GF-D8 (cell line): ENCODE measurements around the gene APMAP.

Source experiments
- DNase-seq: peaks from one replicate; lab custom pipeline; 2025; lab: John Stamatoyannopoulos, UW

Gene APMAP, protein sequence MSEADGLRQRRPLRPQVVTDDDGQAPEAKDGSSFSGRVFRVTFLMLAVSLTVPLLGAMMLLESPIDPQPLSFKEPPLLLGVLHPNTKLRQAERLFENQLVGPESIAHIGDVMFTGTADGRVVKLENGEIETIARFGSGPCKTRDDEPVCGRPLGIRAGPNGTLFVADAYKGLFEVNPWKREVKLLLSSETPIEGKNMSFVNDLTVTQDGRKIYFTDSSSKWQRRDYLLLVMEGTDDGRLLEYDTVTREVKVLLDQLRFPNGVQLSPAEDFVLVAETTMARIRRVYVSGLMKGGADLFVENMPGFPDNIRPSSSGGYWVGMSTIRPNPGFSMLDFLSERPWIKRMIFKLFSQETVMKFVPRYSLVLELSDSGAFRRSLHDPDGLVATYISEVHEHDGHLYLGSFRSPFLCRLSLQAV

DNA sequence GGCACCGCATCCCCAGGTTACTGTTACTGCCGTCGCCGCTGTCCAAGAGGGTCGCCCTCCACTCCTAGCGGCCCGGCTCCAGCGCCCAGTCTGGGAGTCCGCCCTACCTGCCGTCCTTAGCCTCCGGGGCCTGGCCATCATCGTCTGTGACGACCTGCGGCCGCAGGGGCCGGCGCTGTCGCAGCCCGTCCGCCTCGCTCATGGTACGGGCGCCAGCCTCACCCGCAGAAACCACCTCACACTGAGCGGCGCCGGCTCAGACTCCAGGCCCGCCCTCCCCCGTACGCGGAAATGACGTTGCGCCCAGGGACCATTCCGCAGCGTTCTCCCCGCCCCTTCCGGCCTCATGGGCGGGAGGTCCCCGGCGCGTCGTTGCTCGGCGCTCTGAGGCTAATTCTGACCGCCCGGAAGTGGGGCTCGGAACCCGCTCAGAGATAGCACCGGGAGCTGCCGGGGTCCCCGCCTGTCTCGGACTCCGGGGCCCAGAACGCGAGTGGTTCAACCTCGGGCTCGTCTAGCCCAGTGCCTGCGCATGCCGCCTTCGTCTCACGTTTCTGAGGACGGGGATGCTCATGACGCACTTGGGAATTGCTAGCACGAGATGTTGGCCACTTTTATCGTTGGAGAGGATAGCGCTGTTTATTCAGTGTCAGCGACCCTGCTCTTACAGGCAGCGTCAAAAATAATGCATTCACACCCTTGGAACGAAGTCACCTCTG lies at the start of gene APMAP:
TSS of gene APMAP (minus strand) at position 265 of the 719 bp plus-strand sequence. CDS start at position 202, 63 bp downstream.
- peak; percentile 74 for DNase-seq

DNA sequence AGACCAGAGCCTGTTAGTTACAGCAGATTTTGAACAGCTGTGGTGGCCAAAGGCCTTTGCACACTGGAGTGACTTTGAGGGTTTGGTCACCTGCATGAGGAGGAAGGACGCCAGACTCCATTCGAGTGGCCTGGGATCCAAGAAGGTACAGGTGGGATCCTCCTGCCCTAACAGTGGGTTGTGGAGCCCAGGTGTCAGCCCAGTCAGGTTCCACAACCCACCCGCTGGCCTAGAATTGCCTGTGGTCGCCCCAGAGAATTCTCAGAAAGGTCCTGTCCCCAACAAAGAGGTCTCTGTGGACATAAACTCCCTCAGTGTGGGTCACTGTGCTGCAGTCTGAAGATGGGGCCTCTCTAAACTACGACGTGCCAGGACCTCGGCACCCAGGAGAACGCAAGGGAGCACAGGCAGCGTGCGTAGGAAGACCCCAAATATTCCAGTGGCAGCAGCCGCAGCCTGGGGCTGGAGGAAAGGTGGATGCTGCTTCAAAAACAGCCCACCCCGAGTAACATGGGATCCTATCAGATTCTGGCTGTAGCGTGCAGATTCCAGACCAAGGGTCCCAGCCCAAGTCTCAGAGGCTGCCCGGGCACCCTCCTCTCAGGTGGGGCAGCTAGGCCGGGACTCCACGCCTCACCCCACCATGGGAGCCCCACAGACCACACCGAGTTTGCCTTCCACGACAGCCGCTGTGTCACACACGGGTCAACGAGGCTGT lies 49.4 kb upstream of the APMAP start:
- DNase-seq, result no peak

- DNase-seq, result no peak
These were observed 47.9 kb upstream of the APMAP start for GRCh38 chr20:25040438-25040831.

DNA sequence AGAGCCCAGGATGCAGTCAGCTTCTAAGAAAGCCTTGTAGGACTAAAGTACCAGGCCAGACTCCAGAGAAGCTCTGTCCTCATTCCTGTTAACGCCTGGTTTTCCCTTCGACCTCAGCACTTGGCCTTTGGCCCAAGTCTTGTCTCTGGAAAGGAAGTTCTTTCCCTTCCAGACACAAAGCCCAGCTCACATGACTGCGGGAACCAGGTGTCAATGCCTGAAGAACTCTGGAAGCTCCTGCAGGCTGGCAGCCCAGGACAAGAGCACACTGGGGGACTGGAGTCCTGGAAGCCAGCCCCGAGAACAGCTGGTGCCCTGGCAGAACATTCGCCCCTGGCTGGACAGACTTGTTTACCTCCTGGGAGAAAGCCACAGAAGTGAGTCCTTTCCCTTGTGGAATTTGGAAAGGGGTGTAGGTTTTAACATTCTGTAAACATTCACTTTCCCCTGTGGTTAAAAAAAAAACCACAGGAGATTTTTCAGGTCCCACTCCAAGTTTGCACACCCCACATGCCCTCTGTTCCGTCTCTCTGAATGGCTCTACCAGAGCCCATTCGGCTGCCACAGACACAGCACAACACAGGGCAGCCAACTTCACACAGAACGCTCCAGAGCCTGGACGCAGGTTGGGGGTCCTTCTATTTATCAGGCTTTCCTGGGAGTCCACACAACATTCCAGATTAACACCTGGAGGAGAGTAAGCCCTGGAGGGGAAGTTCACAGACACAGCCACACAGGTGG lies 47.3 kb upstream of the APMAP start:
- DNase-seq, result no peak

DNA sequence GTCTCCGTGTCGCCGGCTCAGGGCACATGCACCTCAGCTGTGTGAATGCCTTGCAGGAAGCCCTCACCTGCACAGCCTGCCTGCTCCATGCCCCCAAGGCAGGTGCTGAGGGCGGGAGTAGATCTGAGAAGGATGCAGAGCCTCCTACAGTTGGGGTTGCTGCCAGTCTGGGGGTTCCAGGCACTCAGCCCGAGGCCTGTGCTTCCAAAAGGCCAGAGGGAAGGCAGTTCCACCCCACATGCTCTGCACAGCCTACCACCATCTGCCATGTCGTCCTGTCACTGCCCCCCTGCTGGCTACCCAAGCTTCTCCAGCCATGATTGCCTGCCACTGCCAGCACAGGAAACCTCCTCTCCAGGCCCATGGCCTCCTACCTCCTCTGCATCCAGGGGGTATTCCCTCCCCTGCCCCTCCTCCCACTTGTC lies 46.1 kb upstream of the APMAP start:
- DNase-seq, result no peak

DNA sequence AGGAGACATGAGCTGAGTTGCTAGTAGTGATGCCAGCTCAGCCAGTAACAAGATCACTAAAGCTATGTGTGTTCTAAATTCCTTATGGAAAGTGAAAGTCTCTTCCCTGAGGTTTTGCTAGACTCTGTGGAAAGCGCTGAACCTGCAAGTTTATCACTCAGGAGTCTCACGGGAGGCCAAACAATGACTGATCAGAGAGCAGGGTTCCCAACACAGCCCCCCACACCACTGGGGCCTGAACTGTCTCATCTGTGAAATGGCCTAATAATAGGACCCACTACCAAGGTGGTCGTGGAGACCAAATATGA lies 45.5 kb upstream of the APMAP start:
- DNase-seq, result no peak

GRCh38 chr20:25037288-25038102 lies 44.9 kb upstream of the APMAP start:
- DNase-seq, result no peak

DNA sequence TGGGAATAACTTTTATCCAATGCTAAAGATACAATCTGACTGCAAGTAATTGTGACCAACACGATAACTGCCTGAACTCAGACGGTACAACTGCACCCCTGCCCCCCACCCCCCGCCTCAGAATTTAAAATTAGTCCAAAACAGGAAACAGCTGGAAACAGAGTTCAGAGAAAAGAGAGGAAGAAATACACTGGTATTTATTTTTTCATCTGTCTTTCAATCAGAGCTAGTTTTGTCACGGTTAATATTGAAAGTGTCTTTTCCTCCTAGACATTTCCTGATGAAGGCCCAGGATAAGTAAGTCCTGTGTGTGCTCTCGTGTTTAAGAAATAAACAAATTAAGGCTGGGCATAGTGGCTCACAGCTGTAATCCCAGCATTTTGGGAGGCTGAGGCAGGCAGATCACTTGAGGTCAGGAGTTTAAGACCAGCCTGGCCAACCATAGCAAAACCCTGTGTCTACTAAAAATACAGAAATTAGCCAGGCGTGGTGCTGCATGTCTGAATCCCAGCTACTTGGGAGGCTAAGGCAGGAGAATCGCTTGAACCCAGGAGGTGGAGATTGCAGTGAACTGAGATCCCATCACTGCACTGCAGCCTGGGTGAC lies 43.9 kb upstream of the APMAP start:
- no peak for DNase-seq

- no peak for DNase-seq
These were observed 43.4 kb upstream of the APMAP start for GRCh38 chr20:25035921-25036320.

GRCh38 chr20:25033924-25034300 lies 41.4 kb upstream of the APMAP start:
- DNase-seq, result no peak

DNA sequence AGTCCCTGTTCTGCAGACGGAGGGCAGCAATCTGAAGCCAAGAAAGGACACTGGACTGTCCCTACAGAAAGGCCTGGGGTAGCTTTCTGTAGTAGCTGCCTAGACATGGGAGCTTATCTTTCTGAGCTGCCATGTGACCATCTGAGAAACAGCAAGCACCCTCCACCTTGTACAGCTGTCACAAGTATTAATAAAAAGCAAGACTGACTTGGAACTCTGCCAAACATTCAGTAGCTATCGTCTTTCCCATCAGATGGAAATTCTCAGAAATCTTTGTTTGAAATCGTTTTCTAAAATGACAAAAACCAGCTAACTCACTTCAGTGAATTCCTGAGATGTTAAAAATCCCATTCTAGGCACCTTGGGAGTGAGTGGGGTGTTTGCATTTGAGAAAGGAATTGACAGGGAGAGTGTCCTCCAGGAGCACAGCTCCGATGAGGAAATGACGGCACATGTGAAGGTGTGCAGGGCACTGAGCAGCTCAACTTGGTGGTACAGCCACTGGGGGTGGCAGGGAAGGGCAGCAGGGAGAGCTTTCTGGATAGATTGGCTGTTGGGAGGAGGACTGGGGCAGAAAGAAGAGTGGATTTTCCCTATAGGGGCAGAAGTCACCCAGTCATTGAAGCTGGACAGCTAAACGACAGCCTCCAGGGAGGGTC lies 40.8 kb upstream of the APMAP start:
- DNase-seq, result no peak

DNA sequence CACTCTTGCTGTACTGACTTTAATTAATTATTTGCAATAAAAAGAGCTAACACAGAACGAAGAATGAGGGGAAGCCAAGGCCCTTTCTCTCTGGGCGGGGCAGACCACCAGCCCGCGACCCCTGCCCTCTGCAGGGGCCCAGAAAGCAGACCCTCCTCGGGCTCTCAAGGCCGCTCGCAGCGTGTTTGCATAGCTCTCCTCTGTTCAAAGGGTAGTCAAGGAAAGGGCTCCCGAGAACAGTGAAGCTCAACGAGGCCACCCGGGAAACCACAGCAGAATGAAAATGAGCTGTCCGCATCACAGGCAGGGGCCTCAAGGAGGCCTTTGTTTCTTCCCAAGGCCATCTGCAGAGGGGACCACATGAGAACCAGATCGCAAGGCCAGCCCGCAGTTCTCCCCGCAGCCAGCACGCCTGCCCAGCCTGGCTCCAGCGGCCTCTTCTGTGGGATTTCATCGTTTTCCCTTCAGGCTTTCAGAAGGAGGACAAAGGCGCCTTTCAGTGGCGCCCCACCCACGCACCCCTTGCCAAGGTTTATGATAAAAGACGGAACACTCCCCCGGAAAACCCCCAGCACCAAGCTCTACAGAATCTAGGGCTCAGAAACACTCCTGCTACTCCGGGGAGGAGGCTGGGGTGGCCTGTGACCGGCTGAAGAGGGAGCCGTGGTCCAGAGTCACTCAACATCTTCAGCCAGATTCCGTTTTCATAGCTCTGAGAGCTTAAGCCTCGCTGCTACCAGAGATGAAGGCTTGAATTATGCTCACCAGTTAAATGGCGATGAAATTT lies 40.1 kb upstream of the APMAP start:
- no peak for DNase-seq

DNA sequence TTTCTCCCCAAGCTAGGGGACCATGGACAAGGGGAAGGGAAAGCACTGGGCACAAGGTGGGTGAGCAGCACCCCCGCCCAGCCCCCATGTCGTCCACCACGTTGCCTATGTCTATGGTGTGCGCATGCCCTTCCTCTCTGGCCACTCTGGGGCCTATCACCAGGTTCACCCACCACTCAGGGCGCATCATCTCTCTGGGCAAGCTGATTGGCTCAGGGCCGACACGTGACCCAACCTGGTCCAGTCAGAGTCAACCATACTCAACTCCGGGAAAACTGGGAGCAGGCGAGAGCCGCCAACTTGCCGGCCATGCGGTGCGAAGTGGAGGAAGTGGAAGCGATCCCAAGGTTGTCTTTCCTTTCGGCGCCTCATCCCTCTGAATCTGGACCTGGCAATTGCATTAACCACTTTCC lies 39.5 kb upstream of the APMAP start:
- no peak for DNase-seq

- DNase-seq, result no peak
These were observed 38.7 kb upstream of the APMAP start for GRCh38 chr20:25031241-25031640.

- DNase-seq, result no peak
These were observed 38.2 kb upstream of the APMAP start for GRCh38 chr20:25030649-25031207.

- no peak for DNase-seq
These were observed 37.6 kb upstream of the APMAP start for GRCh38 chr20:25030007-25030648.

DNA sequence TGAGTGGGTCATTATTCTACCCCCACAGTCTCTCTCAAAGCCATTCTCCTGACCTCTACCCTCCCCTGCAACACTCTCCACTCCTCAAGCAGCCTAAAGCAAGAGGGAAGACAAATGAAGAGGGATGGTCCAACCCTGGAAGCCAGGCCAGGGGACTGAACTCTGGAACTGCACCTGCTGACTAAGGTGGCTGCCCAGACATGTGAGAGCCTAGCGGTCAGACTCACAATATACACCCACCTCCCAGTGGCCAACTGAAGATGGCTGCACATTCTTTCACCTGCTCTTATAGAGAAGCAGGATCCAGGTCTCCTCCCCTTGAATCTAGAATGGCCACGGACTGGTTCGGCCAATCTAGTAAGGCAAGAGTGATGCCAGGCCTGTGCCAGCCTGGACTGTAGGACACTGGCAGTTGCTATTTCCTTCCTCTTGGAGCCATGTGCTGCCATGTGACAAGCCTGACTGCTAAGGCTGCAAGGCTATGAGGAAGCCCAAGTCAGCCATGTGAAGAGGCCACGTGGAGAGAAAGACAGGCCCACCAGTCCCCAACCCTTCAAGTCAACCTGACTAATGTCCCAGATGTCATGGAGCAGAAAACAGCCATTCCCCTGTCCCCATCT lies 33.5 kb upstream of the APMAP start:
- DNase-seq, result peak; percentile 27
